Measurements from ENCODE around the gene DNAJB12.

GRCh38 chr10:72353028-72353964 lies 1.4 kb downstream of the DNAJB12 start:
- TF ChIP-seq POLR2A (IDR thresholded peaks at IDR 0.05), result no peak
- no peak for TF ChIP-seq CTCF (IDR thresholded peaks at IDR 0.05)
